Stomach (tissue), 9 donors: ENCODE results near the gene CAPN15. TPM values are rescaled to one million over a fixed set of nuclear protein-coding genes. Genes with fewer than 3 reads are reported as not detected.

Experiments
- DNase-seq, 2 donors: peaks; one replicate each; pipeline versions ENCODE4 v3.0.0 to v3.0.0-alpha.2; 2013 to 2019
- H3K27ac ChIP-seq, 5 donors: fragments of 200-600 bp in 4 of 5; sonication (generic) in 4 of 5; one replicate each; pipeline ENCODE4 v1.5.1; 2013 to 2019; ENCODE audit warnings: mild to moderate bottlenecking in 1 of 5, moderate library complexity in 1 of 5
- H3K27me3 ChIP-seq, 3 donors: fragments of 200-600 bp; sonication (generic); one replicate each; pipeline ENCODE4 v1.5.1; 2017 to 2019; ENCODE audit warnings: mixed run types in 1 of 3
- H3K36me3 ChIP-seq, 4 donors: fragments of 200-600 bp; sonication (generic); 1 replicate in 3 of 4; 2 replicates in 1 of 4; pipeline ENCODE4 v1.5.1; 2016 to 2019
- H3K4me1 ChIP-seq, 4 donors: fragments of 200-600 bp; sonication (generic); one replicate each; pipeline ENCODE4 v1.5.1; 2016 to 2019
- H3K4me3 ChIP-seq, 4 donors: fragments of 200-600 bp; sonication (generic) in 3 of 4; one replicate each; pipeline ENCODE4 v1.5.1; 2016 to 2019; ENCODE audit warnings: mild to moderate bottlenecking in 1 of 4
- H3K9me3 ChIP-seq, 4 donors: fragments of 200-600 bp; sonication (generic); one replicate each; pipeline ENCODE4 v1.5.1; 2016 to 2019
- CTCF ChIP-seq, 7 experiments: fragments of 450-650 bp in 4 of 7; fragments of 200-600 bp in 3 of 7; sonication (generic) in 3 of 7; IDR thresholded peaks; one replicate each; pipeline ENCODE4 v1.5.1; 2016 to 2019; ENCODE audit warnings: antibody characterized with exemption in 7 of 7, control low read depth in 2 of 7, mild to moderate bottlenecking in 1 of 7
- EP300 ChIP-seq: sonication (generic); formaldehyde crosslinking; IDR thresholded peaks from one replicate; pipeline ENCODE4 v1.6.1; 2017; ENCODE audit warnings: antibody characterized with exemption
- POLR2A ChIP-seq, 4 donors: fragments of 450-650 bp; IDR thresholded peaks; one replicate each; pipeline ENCODE4 v1.6.1; 2016; ENCODE audit warnings: antibody characterized with exemption in 4 of 4, control low read depth in 2 of 4, mild to moderate bottlenecking in 1 of 4, moderate library complexity in 1 of 4
- POLR2AphosphoS5 ChIP-seq, 3 donors: sonication (generic); formaldehyde crosslinking; IDR thresholded peaks; one replicate each; pipeline ENCODE4 v1.6.1; 2016; ENCODE audit warnings: antibody characterized with exemption in 3 of 3
- WGBS, 5 donors: extraction: QIAGEN DNeasy Blood & Tissue Kit in 3 of 5; methylation state at CpG; one replicate each; pipeline versions ENCODE4 v1.1.5 to v1.1.7; 2013 to 2018; 5-methylcytosine and 5-hydroxymethylcytosine counted together
- intact Hi-C: fragments of 100-400 bp; cut with DNase I; formaldehyde crosslinking; loops from one replicate; pipeline ENCODE4 v1.15.1; 2023; ENCODE audit warnings: low total_unique reads
- polyA plus RNA-seq, 3 donors: library from polyadenylated mRNA; stranded (reverse); fragments of 200-250 nt; gene quantifications; one replicate each; pipeline ENCODE4 v1.2.3, GENCODE V29; 2013
- total RNA-seq, 5 donors: library from RNA; depleted of rRNA; stranded (reverse); fragments of >200 nt; gene quantifications; one replicate each; pipeline versions ENCODE4 v1.1.0 to v1.2.3, GENCODE V29; 2014 to 2016
- donor health status: healthy with polysubstance abuse.
- donor health status: Bipolar disorder and iron deficiency.
- donor health status: healthy.

CAPN15 gene
- total and polyA plus RNA-seq, 8 donors: 25.2 to 235 (median 35.0) TPM

- H3K9me3 ChIP-seq: no peaks in the 10 kb centered on the region
- intact Hi-C loops: no loop called here
- peak in 1 of 2 donors; percentile 51 for DNase-seq
- 73 to 82% (median 76%) methylated on average over 11 of the region's 11 CpGs for WGBS, 5 donors
- no peaks in the 10 kb centered on the region for H3K27me3 ChIP-seq
- H3K36me3 ChIP-seq: peaks cover 8 to 61% (median 51%) of the 10 kb centered on the region in 4 donors
- H3K4me1 ChIP-seq: no peaks in the 10 kb centered on the region
- no peak for TF ChIP-seq POLR2A (IDR thresholded peaks at IDR 0.05)
- TF ChIP-seq CTCF (IDR thresholded peaks at IDR 0.05): peak in 1 of 7 experiments; percentile 13
- no peak for TF ChIP-seq POLR2AphosphoS5 (IDR thresholded peaks at IDR 0.05)
- H3K4me3 ChIP-seq: no peak overlapping the region
- H3K27ac ChIP-seq: no peak overlapping the region
Observed at GRCh38 chr16:495127-495748, 32.3 kb upstream of the CAPN15 start.

GRCh38 chr16:496097-496886 is 31.2 kb upstream of the CAPN15 start:
- Histone ChIP-seq H3K9me3 (no peaks in the 10 kb centered on the region), H3K27me3 (no peaks in the 10 kb centered on the region), H3K4me1 (no peaks in the 10 kb centered on the region), H3K4me3 (no peak overlapping the region), H3K27ac (no peak overlapping the region), H3K36me3 (peaks cover 0 to 51% (median 40%) of the 10 kb centered on the region in 4 donors)
- DNase-seq: no peak
- 88 to 91% (median 91%) methylated on average over 20 to 21 of the region's 21 CpGs for WGBS, 5 donors
- no peak for TF ChIP-seq EP300
- no peak for TF ChIP-seq CTCF (IDR thresholded peaks at IDR 0.05)
- no peak for TF ChIP-seq POLR2AphosphoS5 (IDR thresholded peaks at IDR 0.05)
- no peak for TF ChIP-seq POLR2A (IDR thresholded peaks at IDR 0.05)
- intact Hi-C loops: no loop called here

- no peak for TF ChIP-seq CTCF (IDR thresholded peaks at IDR 0.05)
- TF ChIP-seq EP300: no peak
- no peak for TF ChIP-seq POLR2A (IDR thresholded peaks at IDR 0.05)
- TF ChIP-seq POLR2AphosphoS5 (IDR thresholded peaks at IDR 0.05): no peak
- WGBS, 5 donors: 79 to 92% (median 89%) methylated on average over 11 of the region's 11 CpGs
- no peak overlapping the region for H3K4me3 ChIP-seq
- H3K27me3 ChIP-seq: no peaks in the 10 kb centered on the region
- H3K4me1 ChIP-seq: no peaks in the 10 kb centered on the region
- intact Hi-C loops: no loop called here
- H3K27ac ChIP-seq: no peak overlapping the region
- no peak for DNase-seq
- H3K36me3 ChIP-seq: peaks cover 0 to 46% (median 33%) of the 10 kb centered on the region in 4 donors
- H3K9me3 ChIP-seq: no peaks in the 10 kb centered on the region
Observed at GRCh38 chr16:497258-497657, 30.3 kb upstream of the CAPN15 start.

- no peaks in the 10 kb centered on the region for H3K9me3 ChIP-seq
- H3K27me3 ChIP-seq: no peaks in the 10 kb centered on the region
- H3K4me3 ChIP-seq: no peak overlapping the region
- H3K4me1 ChIP-seq: no peaks in the 10 kb centered on the region
- intact Hi-C loops: no loop called here
- H3K36me3 ChIP-seq: peaks cover 0 to 62% (median 38%) of the 10 kb centered on the region in 4 donors
- DNase-seq: no peak
- no peak overlapping the region for H3K27ac ChIP-seq
- WGBS, 5 donors: 75 to 86% (median 84%) methylated on average over 12 of the region's 12 CpGs
- no peak for TF ChIP-seq EP300
- TF ChIP-seq CTCF (IDR thresholded peaks at IDR 0.05): no peak
- no peak for TF ChIP-seq POLR2AphosphoS5 (IDR thresholded peaks at IDR 0.05)
Observed at GRCh38 chr16:499924-500323, 27.6 kb upstream of the CAPN15 start.
